ENCODE data around the gene COL11A1.

COL11A1 gene

DNA sequence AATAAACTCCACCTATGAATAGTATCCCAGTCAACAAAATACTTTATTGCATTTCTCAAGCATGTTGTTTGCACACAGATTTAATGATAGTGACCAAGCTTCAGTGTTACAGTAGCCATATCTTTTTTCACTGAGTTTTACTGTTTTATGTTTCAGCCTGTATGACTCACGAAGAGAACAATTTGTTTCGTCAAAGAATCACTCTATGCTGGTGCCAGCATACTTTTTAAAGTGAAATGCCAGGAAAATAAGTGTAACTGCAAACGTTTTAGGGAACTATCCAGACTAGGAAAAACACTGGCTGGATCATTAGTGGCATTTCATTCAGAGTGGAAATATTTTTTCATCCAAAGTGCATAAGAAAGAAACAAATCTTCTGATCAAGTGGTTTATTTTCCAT is 210.8 kb downstream of the COL11A1 start:
- DNase-seq = no peak

DNA sequence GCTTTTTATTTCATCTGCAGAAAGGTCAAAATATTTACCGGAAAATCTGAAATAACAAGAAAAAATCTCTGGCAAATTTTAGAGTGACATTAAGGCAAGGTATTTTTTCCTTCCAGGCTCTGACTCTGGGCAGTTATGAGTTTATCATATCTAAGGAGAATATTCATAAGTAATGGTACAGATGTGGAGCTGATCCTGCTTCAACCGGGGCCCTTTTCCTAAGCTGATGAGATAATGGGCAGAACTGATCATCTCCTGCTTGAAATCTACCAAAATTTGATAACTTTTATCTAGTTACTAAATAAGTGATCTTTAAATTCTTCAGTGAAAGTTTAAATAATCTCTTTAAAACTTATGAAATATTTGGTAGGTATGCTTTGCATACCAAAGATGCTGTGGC is 211.6 kb downstream of the COL11A1 start:
- DNase-seq = no peak

DNA sequence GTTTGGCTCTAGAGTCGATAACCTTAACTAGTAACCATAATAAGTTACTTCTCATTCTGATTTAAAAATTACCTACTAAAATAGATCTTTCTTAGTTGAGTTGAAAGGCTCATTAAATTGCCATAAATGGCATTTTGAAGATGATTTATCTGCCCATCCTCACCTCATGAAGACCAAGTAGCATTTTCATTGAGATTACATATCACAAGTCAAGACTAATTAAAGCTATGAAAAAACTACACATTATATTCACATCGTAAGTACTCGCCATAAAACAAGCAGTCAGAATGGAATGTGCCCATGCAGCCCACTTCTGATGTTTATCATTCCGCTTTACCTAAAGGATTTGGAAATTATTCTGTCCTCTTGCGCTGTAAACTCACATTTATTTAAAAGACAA is 212.0 kb downstream of the COL11A1 start:
- DNase-seq = no peak

DNA sequence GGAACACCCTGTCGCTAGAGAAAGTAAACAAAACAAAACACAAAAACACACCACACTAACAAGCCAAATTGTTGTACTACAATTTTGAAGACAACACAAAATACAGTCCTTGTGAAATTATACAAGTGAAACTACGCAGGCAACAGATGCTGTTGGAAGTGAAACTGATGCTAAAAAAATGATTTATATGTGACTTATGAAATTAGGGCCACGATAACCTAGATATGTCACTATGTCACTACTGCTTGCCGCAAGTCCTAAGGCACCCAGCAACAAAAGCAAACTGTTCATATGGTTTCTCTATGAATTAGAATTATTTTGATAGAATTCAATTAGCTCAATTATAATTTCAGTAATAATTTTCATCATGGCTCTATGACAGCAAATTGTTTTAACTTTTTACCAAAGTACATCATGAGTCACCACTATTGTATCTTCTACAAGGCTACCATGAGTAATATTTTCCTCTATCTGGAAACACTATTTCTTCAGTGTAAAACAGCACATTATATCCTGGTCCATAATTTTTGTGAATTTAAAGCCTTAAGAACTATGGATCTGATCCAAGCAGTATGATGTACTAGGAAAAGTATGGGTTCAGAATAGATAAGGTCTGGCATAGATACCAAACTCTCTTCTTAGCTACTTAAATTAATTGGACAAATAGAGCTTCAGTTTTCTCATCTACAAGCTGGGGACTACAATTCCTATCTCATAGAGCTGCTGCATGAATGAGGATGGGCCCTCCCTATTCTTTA is 216.3 kb downstream of the COL11A1 start:
- DNase-seq = no peak

DNA sequence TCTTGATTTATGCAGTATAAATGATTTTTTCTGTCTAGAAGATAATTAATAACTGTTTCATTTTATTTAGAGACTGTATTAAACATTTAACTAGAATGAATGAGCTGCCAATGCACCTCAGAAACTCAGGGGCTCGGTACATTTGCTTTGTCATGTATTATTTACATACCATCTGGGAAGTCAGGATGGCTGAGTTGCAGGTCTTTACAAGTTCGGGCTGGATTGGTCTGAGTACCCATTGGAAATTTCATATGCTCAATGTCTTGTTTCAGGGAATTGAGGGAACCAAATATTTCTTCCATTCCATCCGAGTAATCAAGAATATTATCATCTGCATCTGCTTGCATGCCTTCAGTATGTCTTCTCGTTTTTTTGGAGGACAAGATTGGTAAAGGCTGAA is 221.7 kb downstream of the COL11A1 start:
- DNase-seq = no peak

DNA sequence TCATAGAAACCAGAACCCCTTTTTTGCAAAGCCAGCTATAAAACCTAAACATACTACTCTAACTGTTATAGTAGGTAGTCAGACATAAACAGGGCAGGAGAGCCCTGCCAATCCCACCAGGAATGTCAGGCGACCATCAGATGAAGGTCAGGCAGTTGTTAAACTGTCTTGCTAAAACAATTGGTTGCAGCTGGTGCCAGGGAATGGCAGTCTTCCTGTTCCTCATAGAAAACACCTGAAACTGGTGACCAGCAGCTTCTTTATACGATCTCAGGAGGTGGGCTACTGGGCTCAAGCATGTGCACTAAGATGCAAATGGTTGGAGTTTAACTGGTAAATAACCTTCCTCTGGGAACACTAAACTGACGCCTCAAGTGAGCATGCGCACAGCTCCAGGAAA is 224.1 kb downstream of the COL11A1 start:
- DNase-seq = no peak

DNA sequence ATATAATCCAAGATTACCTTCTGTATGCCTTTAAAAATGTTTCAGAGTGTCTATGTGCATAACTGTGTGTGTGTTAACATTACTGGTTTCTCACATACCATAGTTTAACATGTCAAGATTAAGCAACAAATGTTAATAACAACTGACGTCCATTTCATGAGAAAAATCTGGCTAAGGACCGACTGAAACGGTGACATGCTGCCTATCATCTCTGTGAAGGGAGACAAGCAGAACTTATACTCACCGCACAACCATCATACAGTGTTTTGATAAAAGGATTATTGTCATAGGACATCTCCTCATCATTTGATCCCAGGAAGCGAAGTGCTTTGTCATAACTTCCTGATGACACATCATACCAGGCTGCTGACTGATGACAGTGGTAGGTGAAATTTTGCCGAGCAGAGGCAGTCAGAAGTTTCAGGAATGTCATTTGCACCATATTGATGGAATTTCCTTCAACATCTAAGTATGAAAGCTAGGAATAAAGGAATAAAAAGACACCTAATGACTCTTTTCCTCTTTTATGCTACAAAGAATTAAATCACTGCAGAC is 228.8 kb downstream of the COL11A1 start:
- DNase-seq = no peak

DNA sequence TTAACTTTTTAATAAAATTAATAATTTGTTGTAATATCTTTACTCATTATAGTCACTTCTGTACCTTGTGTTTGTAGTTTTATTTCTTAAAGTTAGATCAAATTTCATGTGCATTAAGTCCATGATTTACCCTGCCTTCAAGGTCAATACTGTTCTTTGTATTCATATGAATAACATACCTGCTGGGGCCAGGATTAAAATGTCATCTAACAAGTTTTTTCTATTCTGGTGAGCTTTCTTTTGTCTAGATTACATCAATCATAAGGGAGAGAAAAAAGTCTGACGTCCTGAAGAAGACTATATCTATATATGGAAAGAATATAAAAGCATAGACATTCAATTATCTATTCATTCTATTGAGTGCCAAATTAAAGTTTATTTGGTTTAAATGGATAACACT is 232.6 kb downstream of the COL11A1 start:
- DNase-seq = no peak

DNA sequence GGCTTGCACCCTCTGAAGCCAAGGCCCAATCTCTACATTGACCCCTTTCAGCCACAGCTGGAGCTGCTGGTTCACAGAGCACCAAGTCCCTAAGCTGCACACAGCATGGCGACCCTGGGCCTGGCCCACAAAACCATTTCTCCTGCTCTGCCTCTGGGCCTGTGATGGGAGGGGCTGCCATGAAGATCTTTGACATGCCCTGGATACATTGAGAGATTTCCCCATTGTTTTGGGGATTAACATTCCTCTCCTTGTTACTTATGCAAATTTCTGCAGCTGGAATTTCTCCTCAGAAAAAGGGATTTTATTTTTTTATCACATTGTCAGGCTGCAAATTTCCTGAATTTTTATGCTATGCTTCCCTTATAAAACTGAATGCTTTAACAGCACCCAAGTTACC is 235.8 kb downstream of the COL11A1 start:
- DNase-seq = no peak

DNA sequence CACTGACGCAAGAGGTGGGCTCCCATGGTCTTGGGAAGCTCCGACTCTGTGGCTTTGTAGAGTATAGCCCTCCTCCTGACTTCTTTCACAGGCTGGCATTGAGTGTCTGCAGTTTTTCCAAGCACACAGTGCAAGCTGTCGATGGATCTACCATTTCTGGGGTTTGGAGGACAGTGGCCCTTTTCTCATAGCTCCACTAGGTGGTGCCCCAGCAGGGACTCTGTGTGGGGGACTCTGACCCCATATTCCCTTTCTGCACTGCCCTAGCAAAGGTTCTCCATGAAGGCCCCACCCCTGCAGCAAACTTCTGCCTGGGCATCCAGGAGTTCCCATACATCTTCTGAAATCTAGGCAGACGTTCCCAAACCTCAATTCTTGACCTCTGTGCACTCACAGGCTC is 236.2 kb downstream of the COL11A1 start:
- DNase-seq = no peak

DNA sequence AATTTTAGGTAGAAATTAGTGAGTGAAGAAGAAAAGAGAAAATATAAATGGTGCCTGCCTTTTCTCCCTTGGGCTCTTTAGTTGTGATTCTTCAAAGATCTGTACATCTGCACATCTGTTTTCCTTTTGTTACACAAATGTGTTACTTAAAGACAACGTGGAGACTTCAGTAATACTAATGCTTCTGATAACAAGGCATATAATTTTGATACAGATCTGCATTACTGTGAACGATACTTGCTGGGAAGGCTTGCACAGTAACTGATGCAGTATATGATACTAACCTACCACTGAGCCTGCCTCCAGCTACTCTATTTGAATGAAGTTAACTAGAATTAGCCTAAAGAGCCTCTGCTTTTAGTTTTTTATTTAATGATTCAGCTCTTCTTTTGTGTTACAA is 244.6 kb downstream of the COL11A1 start:
- no peak for DNase-seq

DNA sequence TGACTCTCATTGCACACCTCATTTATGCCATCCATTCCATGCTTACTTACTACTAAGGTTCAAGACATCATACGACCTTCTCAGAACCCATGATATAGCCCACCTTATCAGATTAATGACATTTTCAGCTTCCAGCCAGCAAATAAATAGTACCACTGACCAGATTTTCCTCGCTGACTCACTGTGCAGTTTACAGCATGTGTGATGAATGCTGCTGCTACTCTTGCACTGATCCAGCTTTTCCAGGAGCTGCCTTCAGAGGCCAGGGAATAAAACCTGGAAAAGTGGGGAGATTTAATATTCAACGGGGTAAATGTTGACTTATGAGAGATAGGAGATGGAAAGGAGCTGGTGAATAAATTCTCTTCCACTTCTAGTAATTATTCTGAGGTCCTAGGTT is 247.1 kb downstream of the COL11A1 start:
- no peak for DNase-seq

DNA sequence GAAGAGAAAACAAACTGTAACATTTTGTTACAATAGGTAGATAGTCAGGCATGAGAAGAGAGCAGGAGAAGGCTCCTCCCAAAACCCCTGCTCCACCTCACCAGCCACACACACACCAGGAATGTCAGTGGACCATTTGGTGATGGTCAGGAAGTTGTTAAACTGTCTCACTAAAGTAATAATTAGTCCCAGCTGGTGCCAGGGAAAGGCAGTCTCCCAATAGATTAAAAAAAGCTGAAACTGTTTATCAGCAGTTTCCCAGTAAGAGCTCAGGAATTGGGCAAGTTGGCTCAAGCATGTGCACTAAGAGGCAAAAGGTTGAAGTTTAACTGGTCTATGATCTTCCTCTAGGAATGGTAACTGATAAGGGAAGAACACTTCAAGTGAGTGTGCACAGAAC is 249.6 kb downstream of the COL11A1 start:
- DNase-seq = no peak

DNA sequence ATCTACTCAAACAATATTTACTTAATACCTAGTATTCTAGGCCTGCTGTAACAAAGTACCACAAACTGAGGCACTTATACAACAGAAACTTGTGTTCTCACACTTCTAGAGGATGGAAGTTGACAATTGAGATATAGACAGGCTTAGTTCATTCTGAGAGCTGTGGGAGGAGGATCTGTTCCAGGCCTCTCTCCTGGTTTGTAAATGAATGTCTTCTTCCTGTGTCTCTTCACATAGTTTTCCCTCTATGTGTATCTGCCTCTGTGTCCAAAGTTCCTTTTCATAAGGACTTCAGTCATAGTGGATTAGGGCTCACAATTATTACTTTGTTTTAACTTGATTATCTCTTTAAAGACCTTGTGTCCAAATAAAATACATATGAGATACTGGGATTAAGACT is 251.1 kb downstream of the COL11A1 start:
- no peak for DNase-seq

DNA sequence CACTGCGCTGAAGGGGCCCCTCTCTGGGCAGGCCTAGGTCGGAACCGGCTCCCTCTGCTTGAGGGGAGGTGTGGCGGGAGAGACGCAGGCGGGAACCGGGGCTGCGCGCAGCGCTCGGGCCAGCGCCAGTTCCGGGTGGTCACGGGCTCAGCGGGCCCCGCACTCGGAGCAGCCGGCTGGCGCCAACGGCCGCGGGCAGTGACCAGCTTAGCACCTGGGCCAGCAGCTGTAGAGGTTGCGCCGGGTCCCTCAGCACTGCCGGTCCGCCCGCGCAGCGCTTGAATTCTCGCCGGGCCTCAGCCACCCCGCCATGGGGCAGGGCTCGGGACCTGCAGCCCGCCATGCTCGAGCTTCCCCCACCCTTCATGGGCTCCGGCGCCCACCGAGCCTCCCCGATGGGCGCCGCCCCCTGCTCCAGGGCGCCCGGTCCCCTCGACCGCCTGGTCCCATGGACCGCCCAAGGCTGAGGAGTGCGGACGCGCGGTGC is 254.6 kb downstream of the COL11A1 start:
- DNase-seq = no peak

DNA sequence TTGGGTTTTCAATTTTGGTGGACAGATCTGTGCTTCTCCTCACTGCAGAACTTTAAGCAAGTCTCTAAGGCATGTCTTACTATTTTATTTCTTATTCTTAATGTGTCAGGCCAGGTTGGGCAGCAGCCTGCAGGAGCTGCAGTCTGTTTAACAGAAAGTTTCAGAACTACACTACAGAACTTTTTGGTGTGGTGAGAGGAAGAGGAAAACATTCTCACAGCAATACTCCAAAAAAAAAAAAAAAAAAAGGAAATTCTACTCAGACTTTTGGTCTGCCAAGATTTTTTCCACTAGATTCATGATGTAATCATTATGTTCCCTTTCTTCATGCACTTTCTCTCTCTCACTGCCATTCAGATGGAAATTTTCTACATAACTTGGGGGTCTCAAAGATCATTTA is 255.2 kb downstream of the COL11A1 start:
- no peak for DNase-seq

DNA sequence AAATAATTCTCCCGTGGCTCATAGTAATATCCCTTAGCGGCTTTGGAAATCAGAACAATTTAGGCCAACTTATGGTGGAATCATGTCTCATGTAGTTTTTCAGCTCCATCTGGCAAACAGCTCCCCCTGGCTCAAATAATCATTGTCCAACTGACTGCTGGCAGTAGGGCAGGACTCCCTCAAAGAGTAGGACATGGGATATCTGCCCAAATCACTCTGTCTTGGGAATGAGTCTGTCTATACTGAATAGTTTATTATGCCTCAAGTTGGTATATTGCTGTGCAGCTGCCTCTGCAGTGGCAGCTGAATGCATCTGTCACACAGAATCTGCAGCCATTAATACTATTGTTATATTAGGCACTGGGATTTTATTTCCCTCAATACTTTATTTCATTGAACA is 255.7 kb downstream of the COL11A1 start:
- DNase-seq = no peak

DNA sequence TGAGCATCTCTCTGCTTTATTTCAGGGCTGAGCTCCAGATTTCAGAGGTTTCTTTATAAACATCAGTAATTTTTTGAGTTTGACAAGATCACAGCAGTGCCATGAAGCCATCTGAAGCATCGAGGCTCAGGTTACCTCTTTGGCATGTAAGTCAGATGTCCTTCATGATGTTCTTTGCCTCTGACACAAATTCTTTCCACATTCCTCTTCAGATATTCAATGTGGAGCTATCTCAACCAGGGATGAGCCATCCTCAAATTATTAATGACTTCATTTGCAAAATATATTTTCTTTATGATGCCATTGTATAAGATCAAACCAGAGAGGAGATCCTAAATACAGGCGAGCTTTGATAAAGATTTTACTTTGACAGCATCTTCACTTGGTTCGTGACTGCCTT is 256.7 kb downstream of the COL11A1 start:
- DNase-seq = no peak

DNA sequence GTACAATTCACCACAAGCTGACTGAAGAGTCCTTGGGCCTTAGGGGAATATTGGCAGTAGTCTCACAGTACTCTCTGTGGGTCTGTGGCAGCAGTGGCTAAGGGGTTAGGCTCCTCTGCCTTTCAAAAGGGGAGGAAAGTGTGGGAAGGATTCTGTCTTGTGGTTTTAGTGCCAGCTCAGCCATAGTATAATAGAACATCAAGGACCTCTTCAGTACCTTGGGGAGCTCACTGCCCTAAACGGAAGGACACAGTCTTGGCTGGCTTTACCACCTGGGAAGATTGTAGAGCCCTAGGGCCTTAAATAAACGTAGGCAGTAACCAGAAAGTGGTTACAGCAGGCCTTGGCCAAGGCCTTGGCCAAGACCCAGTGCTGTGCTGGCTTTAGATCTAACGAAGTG is 265.7 kb downstream of the COL11A1 start:
- DNase-seq = no peak

DNA sequence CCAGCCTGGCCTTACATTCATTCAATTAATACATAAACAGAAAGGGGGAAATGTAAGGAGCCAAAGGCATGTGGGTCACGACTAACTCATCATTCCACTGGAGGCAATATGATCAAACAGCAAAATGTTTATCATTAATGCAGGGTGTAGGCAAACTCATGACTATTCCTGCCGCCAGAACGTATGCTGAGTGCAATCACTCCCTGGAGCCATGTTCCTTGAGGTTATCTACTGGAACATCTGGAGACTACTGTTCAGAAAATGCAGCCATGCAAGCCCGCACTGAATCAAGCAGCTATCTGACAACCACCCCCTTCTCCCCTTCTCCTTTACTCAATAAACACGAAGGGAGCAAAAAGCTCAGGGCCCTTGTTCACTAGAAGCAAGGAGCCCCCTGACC is 267.6 kb downstream of the COL11A1 start:
- no peak for DNase-seq

DNA sequence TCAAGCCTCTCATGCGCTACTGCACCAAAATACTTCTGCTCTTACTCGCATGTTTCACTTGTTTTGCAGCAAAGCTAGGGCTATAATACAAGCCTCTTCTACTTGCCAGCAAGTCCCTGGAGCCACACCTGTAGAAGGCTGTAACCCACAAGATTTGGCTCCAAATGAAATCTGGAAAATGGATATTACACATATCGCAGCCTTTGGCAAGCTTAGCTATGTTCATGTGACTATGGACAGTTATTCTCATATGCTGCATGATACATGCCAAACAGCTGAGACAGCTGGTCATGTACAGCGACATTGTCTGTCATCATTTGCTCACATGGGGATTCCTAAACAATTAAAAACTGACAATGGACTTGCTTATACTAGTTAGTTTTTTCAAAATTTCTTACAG is 270.3 kb downstream of the COL11A1 start:
- DNase-seq = no peak

DNA sequence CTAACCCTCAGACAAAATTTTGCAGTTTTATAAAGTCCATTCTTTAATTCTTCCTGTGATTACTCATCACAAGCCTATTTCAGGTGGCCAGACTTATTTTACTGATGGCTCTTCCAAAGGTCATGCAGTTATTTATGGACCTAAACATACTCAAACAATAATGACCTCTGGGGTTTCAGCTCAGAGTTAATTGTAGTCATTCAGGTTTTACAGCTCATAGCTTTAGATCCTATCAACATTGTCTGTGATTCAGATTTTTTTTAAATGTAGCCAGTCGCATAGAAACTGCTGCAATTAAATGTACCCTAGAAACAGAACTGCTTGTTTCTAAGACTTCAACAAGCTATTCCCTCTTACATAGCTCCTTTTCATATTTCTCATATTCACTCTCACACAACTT is 270.8 kb downstream of the COL11A1 start:
- DNase-seq = no peak

DNA sequence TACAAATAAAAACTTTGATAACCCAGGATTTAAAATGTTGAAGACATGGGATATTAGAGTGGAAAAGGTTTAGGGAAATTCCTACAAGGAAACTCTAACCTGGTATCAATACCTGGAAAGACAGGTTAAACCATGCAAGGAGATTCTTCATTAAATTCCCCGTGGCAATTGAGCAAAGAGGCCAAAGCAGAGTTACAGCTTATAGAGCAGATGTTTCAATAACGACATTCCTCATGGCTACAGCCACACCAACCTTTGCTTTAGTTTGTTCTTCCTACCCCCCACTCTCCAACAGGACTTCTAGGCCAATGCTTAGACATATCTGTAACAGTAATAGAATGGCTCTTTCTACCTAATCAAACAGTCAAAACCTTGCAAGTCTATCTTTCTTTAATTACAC is 271.3 kb downstream of the COL11A1 start:
- DNase-seq = no peak

DNA sequence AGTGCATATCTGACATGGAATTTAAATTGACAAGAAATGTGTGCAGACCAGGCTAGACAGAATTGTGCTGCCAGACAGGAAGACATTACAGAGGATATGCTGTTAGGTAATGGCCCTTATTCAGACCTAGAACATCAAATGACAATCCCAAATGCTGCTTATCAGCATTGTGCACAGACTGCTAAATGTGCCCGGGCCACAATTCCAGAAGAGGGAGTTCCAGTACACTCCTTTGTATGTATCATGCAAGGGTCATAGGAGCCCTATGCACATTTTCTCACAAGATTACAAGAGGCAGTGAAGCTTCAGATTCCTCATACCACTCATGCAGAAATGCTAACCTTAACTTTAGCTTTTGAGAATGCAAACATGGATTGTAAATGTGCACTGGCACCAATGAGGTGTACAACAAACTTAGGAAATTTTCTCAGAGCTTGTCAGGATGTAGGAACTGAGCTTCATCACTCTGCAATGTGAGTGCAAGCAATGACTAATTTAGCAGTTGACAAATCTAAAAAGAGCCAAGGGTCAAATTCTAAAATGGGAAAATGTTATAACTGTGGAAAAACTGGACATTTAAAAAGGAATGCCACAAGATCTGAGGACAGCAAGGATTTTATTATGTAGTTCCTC is 273.5 kb downstream of the COL11A1 start:
- DNase-seq = no peak

DNA sequence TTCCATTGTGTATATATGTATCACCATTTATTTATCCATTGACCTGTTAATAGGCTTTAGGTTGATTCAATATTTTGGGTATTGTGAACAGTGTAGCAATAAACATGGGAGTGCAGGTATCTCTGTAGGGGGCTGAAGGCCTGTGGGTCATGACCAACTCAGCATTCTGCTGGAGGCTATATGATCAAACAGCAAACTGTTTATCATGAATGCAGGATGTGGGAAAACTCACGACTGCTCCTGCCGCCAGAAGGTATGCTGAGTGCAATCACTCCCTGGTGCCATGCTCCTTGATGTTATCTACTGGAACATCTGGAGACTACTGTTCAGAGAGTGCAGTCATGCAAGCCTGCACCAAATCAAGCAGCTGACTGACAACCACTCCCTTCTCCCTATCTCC is 275.2 kb downstream of the COL11A1 start:
- DNase-seq = no peak

All from CD4-positive, alpha-beta T cell treated with Interleukin-10 for 1 hour (primary cell).